ENCODE data around the gene HECTD4. TPM values are rescaled to one million over a fixed set of nuclear protein-coding genes. Genes with fewer than 3 reads are reported as not detected.
"Not testable (repeated sequence)": the region's sequence is repeated elsewhere in the genome, so short reads cannot be mapped to it uniquely, and the experiment has no call there.

Gene HECTD4
- total RNA-seq, 2 experiments from 2014 or later = 39.3 to 47.8 TPM

- Mint-ChIP-seq H3K36me3 (ENCODE audit: low read depth) (peaks cover 15% of the 10 kb centered on the region), H3K9me3 (ENCODE audit: insufficient read depth) (no peaks in the 10 kb centered on the region), H3K27me3 (ENCODE audit: low read depth) (peaks cover 3% of the 10 kb centered on the region), H3K27ac (peak overlapping the region; percentile 91), H3K4me1 (ENCODE audit: low read depth) (peaks cover 45% of the 10 kb centered on the region), H3K4me3 (peak overlapping the region; percentile 86)
- ChIA-PET POLR2A (interaction anchor here (0.6 to 1.8 kb wide), 6 partner anchors 8 to 578 kb away, joined by 3 to 7 read pairs (median 3); partner anchors contain the start of genes MAPKAPK5 and OAS2), CTCF (interaction anchor here (0.7 to 1.6 kb wide), 2 partner anchors 17 to 121 kb away, joined by 3 to 4 read pairs; no protein-coding TSS in a partner anchor)
- DNase-seq (peak; percentile 48), ATAC-seq (no peak)
Observed at GRCh38 chr12:112419297-112420133, 37.3 kb upstream of the HECTD4 start.

- Mint-ChIP-seq H3K4me1 (ENCODE audit: low read depth) (peaks cover 40% of the 10 kb centered on the region), H3K36me3 (ENCODE audit: low read depth) (peaks cover 11% of the 10 kb centered on the region), H3K4me3 (peak within 1 kb of the TSS; percentile 96), H3K9me3 (ENCODE audit: insufficient read depth) (no peaks in the 10 kb centered on the region), H3K27me3 (ENCODE audit: low read depth) (peaks cover 3% of the 10 kb centered on the region), H3K27ac (peak within 1 kb of the TSS; percentile 98)
- POLR2A ChIA-PET = interaction anchor here (0.6 to 1.8 kb wide), 16 partner anchors 9 to 1411 kb away, joined by 3 to 7 read pairs (median 3); partner anchors contain the start of genes ACAD10, MAPKAPK5 and OAS2
- DNase-seq (peak; percentile 92), ATAC-seq (peak; percentile 90)
- CTCF ChIA-PET = no interaction called here
Observed at GRCh38 chr12:112418608-112419296, 36.5 kb upstream of the HECTD4 start, which contains the start of gene PTPN11. PTPN11 (plus strand) TSS chr12:112418947; CDS start chr12:112419112, 165 bp downstream.

GRCh38 chr12:112418273-112418607, 36.0 kb upstream of the HECTD4 start:
- Mint-ChIP-seq H3K9me3 (ENCODE audit: insufficient read depth) (no peaks in the 10 kb centered on the region), H3K27ac (peak overlapping the region; percentile 98), H3K36me3 (ENCODE audit: low read depth) (peaks cover 11% of the 10 kb centered on the region), H3K4me1 (ENCODE audit: low read depth) (peaks cover 40% of the 10 kb centered on the region), H3K27me3 (ENCODE audit: low read depth) (peaks cover 3% of the 10 kb centered on the region), H3K4me3 (peak overlapping the region; percentile 96)
- ATAC-seq = peak; percentile 7
- POLR2A ChIA-PET = interaction anchor here (0.6 to 1.8 kb wide), 15 partner anchors 8 to 1412 kb away, joined by 3 to 7 read pairs (median 3); partner anchors contain the start of genes ACAD10, MAPKAPK5 and OAS2
- CTCF ChIA-PET = no interaction called here
- DNase-seq = no peak

GRCh38 chr12:112415457-112415856, 33.2 kb upstream of the HECTD4 start:
- H3K4me3 Mint-ChIP-seq; CTCF ChIA-PET; H3K27ac Mint-ChIP-seq; H3K36me3 Mint-ChIP-seq (ENCODE audit: low read depth); ATAC-seq; H3K27me3 Mint-ChIP-seq (ENCODE audit: low read depth); H3K9me3 Mint-ChIP-seq (ENCODE audit: insufficient read depth); DNase-seq; POLR2A ChIA-PET: not testable (repeated sequence)
- H3K4me1 Mint-ChIP-seq (ENCODE audit: low read depth) = peaks cover 23% of the 10 kb centered on the region

GRCh38 chr12:112413855-112414625, 31.8 kb upstream of the HECTD4 start:
- ChIA-PET CTCF (interaction anchor here (1.0 kb wide), 1 partner anchor 215 kb away, joined by 4 read pairs; no protein-coding TSS in a partner anchor), POLR2A (no interaction called here)
- H3K4me3 Mint-ChIP-seq = no peak overlapping the region
- ATAC-seq (no peak), DNase-seq (no peak)
- no peaks in the 10 kb centered on the region for H3K9me3 Mint-ChIP-seq (ENCODE audit: insufficient read depth)
- peaks cover 3% of the 10 kb centered on the region for H3K27me3 Mint-ChIP-seq (ENCODE audit: low read depth)
- peaks cover 9% of the 10 kb centered on the region for H3K36me3 Mint-ChIP-seq (ENCODE audit: low read depth)
- H3K27ac Mint-ChIP-seq = no peak overlapping the region
- peaks cover 15% of the 10 kb centered on the region for H3K4me1 Mint-ChIP-seq (ENCODE audit: low read depth)

- H3K4me1 Mint-ChIP-seq (ENCODE audit: low read depth) = peaks cover 39% of the 10 kb centered on the region
- no peaks in the 10 kb centered on the region for H3K9me3 Mint-ChIP-seq (ENCODE audit: insufficient read depth)
- H3K4me3 Mint-ChIP-seq = peak overlapping the region; percentile 99
- H3K27ac Mint-ChIP-seq = peak overlapping the region; percentile 100
- CTCF ChIA-PET = no interaction called here
- DNase-seq (no peak), ATAC-seq (no peak)
- H3K36me3 Mint-ChIP-seq (ENCODE audit: low read depth) = peaks cover 44% of the 10 kb centered on the region
- peaks cover under 1% of the 10 kb centered on the region for H3K27me3 Mint-ChIP-seq (ENCODE audit: low read depth)
- POLR2A ChIA-PET = interaction anchor here (1.3 kb wide), 1 partner anchor 8 kb away, joined by 5 read pairs; no protein-coding TSS in a partner anchor
Observed at GRCh38 chr12:112409906-112410244, 27.6 kb upstream of the HECTD4 start.

GRCh38 chr12:112409064-112409905, 27.1 kb upstream of the HECTD4 start, which contains the start of gene RPL6:
RPL6 (minus strand) TSS chr12:112409605; CDS start chr12:112408656, 949 bp downstream.
- CTCF ChIA-PET = no interaction called here
- peak within 1 kb of the TSS; percentile 99 for H3K4me3 Mint-ChIP-seq
- no peaks in the 10 kb centered on the region for H3K27me3 Mint-ChIP-seq (ENCODE audit: low read depth)

GRCh38 chr12:112408621-112409020, 26.4 kb upstream of the HECTD4 start:
- Mint-ChIP-seq H3K4me3 (peak overlapping the region; percentile 99), H3K27me3 (ENCODE audit: low read depth) (no peaks in the 10 kb centered on the region), H3K4me1 (ENCODE audit: low read depth) (peaks cover 42% of the 10 kb centered on the region), H3K9me3 (ENCODE audit: insufficient read depth) (no peaks in the 10 kb centered on the region), H3K27ac (peak overlapping the region; percentile 100), H3K36me3 (ENCODE audit: low read depth) (peaks cover 52% of the 10 kb centered on the region)
- DNase-seq (no peak), ATAC-seq (peak; percentile 46)
- ChIA-PET POLR2A (no interaction called here), CTCF (no interaction called here)

More at GRCh38 chr12:112409064-112409905, 27.1 kb upstream of the HECTD4 start, which contains the start of gene RPL6:
- H3K9me3 Mint-ChIP-seq (ENCODE audit: insufficient read depth) = no peaks in the 10 kb centered on the region
- H3K4me1 Mint-ChIP-seq (ENCODE audit: low read depth) = peaks cover 42% of the 10 kb centered on the region
- H3K36me3 Mint-ChIP-seq (ENCODE audit: low read depth) = peaks cover 50% of the 10 kb centered on the region
- ATAC-seq = peak; percentile 85
- peak within 1 kb of the TSS; percentile 100 for H3K27ac Mint-ChIP-seq
- peak; percentile 88 for DNase-seq
- POLR2A ChIA-PET = interaction anchor here (1.3 kb wide), 1 partner anchor 9 kb away, joined by 5 read pairs; no protein-coding TSS in a partner anchor

GRCh38 chr12:112407683-112408082, 25.5 kb upstream of the HECTD4 start:
- CTCF ChIA-PET; ATAC-seq; H3K27me3 Mint-ChIP-seq (ENCODE audit: low read depth); H3K9me3 Mint-ChIP-seq (ENCODE audit: insufficient read depth); POLR2A ChIA-PET; DNase-seq: not testable (repeated sequence)
- peaks cover 42% of the 10 kb centered on the region for H3K4me1 Mint-ChIP-seq (ENCODE audit: low read depth)
- H3K27ac Mint-ChIP-seq = peak overlapping the region; percentile 100
- peaks cover 53% of the 10 kb centered on the region for H3K36me3 Mint-ChIP-seq (ENCODE audit: low read depth)
- peak overlapping the region; percentile 99 for H3K4me3 Mint-ChIP-seq

GRCh38 chr12:112406519-112407488, 24.6 kb upstream of the HECTD4 start:
- no peak for DNase-seq
- peaks cover 53% of the 10 kb centered on the region for H3K36me3 Mint-ChIP-seq (ENCODE audit: low read depth)
- POLR2A ChIA-PET = no interaction called here
- ATAC-seq = no peak
- peaks cover 42% of the 10 kb centered on the region for H3K4me1 Mint-ChIP-seq (ENCODE audit: low read depth)
- H3K27me3 Mint-ChIP-seq (ENCODE audit: low read depth) = no peaks in the 10 kb centered on the region
- no peaks in the 10 kb centered on the region for H3K9me3 Mint-ChIP-seq (ENCODE audit: insufficient read depth)
- peak overlapping the region; percentile 99 for H3K4me3 Mint-ChIP-seq
- H3K27ac Mint-ChIP-seq = peak overlapping the region; percentile 46
- CTCF ChIA-PET = interaction anchor here (3.2 kb wide), 1 partner anchor 20 kb away, joined by 12 read pairs; no protein-coding TSS in a partner anchor

Data from activated CD8-positive, alpha-beta T cell treated with anti-CD3 and anti-CD28 coated beads, Interleukin-2, amount 10 ng/mL, durations not matched to agents 7 days and 5 days (primary cell).